GM12878 (cell line): ENCODE results near the gene QPCT. TPM values are rescaled to one million over a fixed set of nuclear protein-coding genes. Genes with fewer than 3 reads are reported as not detected.

Experiments
- ATAC-seq: fragments of 200-7000 bp; cut with Tn5 transposase; 3 replicates; pipeline ENCODE4 v1.9.1; 2020; ENCODE audit warnings: mild to moderate bottlenecking, moderate library complexity
- BruUV-seq: library from RNA; stranded (reverse); fragments of 400-500 nt; replicated peaks from 2 replicates; lab custom pipeline; 2021; lab: Mats Ljungman, UMichigan
- CTCF ChIA-PET: fragments of 300-600 bp; sonication (Branson Sonifier 250); formaldehyde crosslinking; extraction: SDS; loops from one replicate; lab custom pipeline; 2021; ENCODE audit warnings: inconsistent platforms; lab: Yijun Ruan, JAX
- POLR2A ChIA-PET: fragments of 350-600 bp; formaldehyde crosslinking; extraction: SDS; loops from one replicate; lab custom pipeline; 2021; ENCODE audit warnings: inconsistent platforms; lab: Charles Lee
- RAD21 ChIA-PET: fragments of 300-600 bp; sonication (Branson Sonifier 250); formaldehyde crosslinking; loops from one replicate; lab custom pipeline; 2023; ENCODE audit warnings: antibody characterized with exemption; ENCODE audit not compliant: unreplicated experiment; lab: Charles Lee
- SMC1A ChIA-PET: fragments of 300-600 bp; sonication (Branson Sonifier 250); formaldehyde crosslinking; loops from one replicate; lab custom pipeline; 2023; ENCODE audit not compliant: unreplicated experiment, uncharacterized antibody; lab: Charles Lee
- DNase-seq: peaks from one replicate; pipeline ENCODE4 v3.0.0-alpha.2; 2011; ENCODE audit warnings: low read depth, low spot score
- FAIRE-seq: peaks from 3 replicates; lab custom pipeline; 2011; peaks lifted over from hg19 to GRCh38; lab: Jason Lieb, UNC
- H2AFZ ChIP-seq: 2 replicates; pipeline ENCODE4 v1.6.0; 2011; ENCODE audit warnings: low read depth, low read length, control low read depth; ENCODE audit not compliant: control insufficient read depth
- H3K27ac ChIP-seq: 2 replicates; pipeline ENCODE4 v1.5.1; 2011; ENCODE audit warnings: control low read depth; ENCODE audit not compliant: control insufficient read depth, insufficient read depth
- H3K27me3 ChIP-seq, 2 experiments: replicated peaks in 1 of 2; 2 replicates each; pipeline versions ENCODE4 v1.6.0 to v1.6.1; 2011; ENCODE audit warnings: low read length in 1 of 2; ENCODE audit not compliant: control insufficient read depth in 2 of 2, insufficient read depth in 2 of 2
- H3K36me3 ChIP-seq, 2 experiments: 2 replicates each; pipeline ENCODE4 v1.5.1; 2011; ENCODE audit warnings: low read length in 1 of 2; ENCODE audit not compliant: control insufficient read depth in 2 of 2, insufficient read depth in 2 of 2
- H3K4me1 ChIP-seq: 2 replicates; pipeline ENCODE4 v1.6.1; 2011; ENCODE audit warnings: mild to moderate bottlenecking, low read length, moderate library complexity, mixed read lengths; ENCODE audit not compliant: control insufficient read depth, insufficient read depth
- H3K4me2 ChIP-seq: 2 replicates; pipeline ENCODE4 v1.6.0; 2011; ENCODE audit warnings: control low read depth; ENCODE audit not compliant: control insufficient read depth, insufficient read depth
- H3K4me3 ChIP-seq: fragments of 200-600 bp; sonication (generic); 2 replicates; pipeline ENCODE4 v1.5.1; 2016
- H3K79me2 ChIP-seq: 2 replicates; pipeline ENCODE4 v1.6.0; 2011; ENCODE audit warnings: low read length; ENCODE audit not compliant: control insufficient read depth, insufficient read depth
- H3K9ac ChIP-seq: 2 replicates; pipeline ENCODE4 v1.8.0; 2011; ENCODE audit warnings: low read length, control low read depth, mixed read lengths; ENCODE audit not compliant: control insufficient read depth, insufficient read depth
- H3K9me3 ChIP-seq: replicated peaks from 3 replicates; pipeline ENCODE4 v1.5.1; 2011; ENCODE audit warnings: mild to moderate bottlenecking, low read length; ENCODE audit not compliant: control insufficient read depth, insufficient read depth
- H4K20me1 ChIP-seq: 2 replicates; pipeline ENCODE4 v1.6.0; 2011; ENCODE audit not compliant: control insufficient read depth, insufficient read depth
- CTCF ChIP-seq, 3 experiments: IDR thresholded peaks in 2 of 3; conservative IDR thresholded peaks in 1 of 3; 2 replicates each; pipeline ENCODE4 v1.5.1; 2011; ENCODE audit warnings: low read depth in 3 of 3, low read length in 3 of 3, mild to moderate bottlenecking in 3 of 3, control low read depth in 2 of 3, moderate library complexity in 2 of 3, inconsistent platforms in 1 of 3, mixed read lengths in 1 of 3; ENCODE audit not compliant: control insufficient read depth in 2 of 3, insufficient read depth in 1 of 3; ENCODE audit errors: extremely low read depth in 1 of 3
- EED ChIP-seq: sonication (generic); IDR thresholded peaks from 2 replicates; pipeline ENCODE4 v1.6.1; 2016; ENCODE audit warnings: antibody characterized with exemption, low read depth
- HDGF ChIP-seq: fragments of 450-650 bp; IDR thresholded peaks from 2 replicates; pipeline ENCODE4 v1.6.1; 2016; ENCODE audit warnings: antibody characterized with exemption
- RAD21 ChIP-seq: IDR thresholded peaks from 2 replicates; pipeline ENCODE4 v1.6.1; 2011; ENCODE audit warnings: mild to moderate bottlenecking, low read depth, low read length, moderate library complexity; ENCODE audit not compliant: insufficient read depth
- ZBED1 ChIP-seq: IDR thresholded peaks from 2 replicates; pipeline ENCODE4 v1.6.1; 2016; ENCODE audit warnings: borderline replicate concordance
- ZBTB11 ChIP-seq: fragments of 450-650 bp; formaldehyde crosslinking; IDR thresholded peaks from 2 replicates; pipeline ENCODE4 v1.5.0; 2022; ENCODE audit warnings: mild to moderate bottlenecking, missing genetic modification characterization
- WGBS: methylation state at CpG from one replicate; pipeline ENCODE4 v1.1.6; 2016; ENCODE audit warnings: low lambda C conversion rate; ENCODE audit not compliant: insufficient replicate concordance, insufficient coverage; ENCODE audit errors: missing lambda C conversion rate; 5-methylcytosine and 5-hydroxymethylcytosine counted together
- in situ Hi-C: fragments of 300-500 bp; cut with MboI; formaldehyde crosslinking; loops from 9 replicates; pipeline ENCODE4 v1.14.3; 2018; ENCODE audit warnings: mixed read lengths
- intact Hi-C: fragments of 100-400 bp; cut with micrococcal nuclease; formaldehyde crosslinking; loops from one replicate; pipeline ENCODE4 v1.14.2; 2022; ENCODE audit not compliant: unreplicated experiment
- polyA plus RNA-seq, 11 experiments: library from polyadenylated mRNA; depleted of rRNA in 4 of 11; unstranded in 6 of 11; stranded (reverse) in 5 of 11; fragments of >200 nt; fragmentation: Nextera tagmentation in 4 of 11; fragmentation: Illumina TruSeq in 1 of 11; extraction: Ambion mirVana in 4 of 11; extraction: Trizol in 1 of 11; gene quantifications; 1 replicate in 1 of 11; 2 replicates in 10 of 11; pipeline versions ENCODE4 v1.2.1 to v1.2.3, GENCODE V29; 2011 to 2016; ENCODE audit warnings: inconsistent platforms in 2 of 11, missing spikeins in 2 of 11, low read depth in 1 of 11
- total RNA-seq, 4 experiments: library from RNA; depleted of rRNA in 3 of 4; stranded (reverse); fragments of >200 nt in 3 of 4; fragmentation: Illumina TruSeq in 1 of 4; extraction: Trizol in 1 of 4; gene quantifications; 2 replicates each; pipeline versions ENCODE4 v1.2.1 to v1.2.3, GENCODE V29; 2013 to 2021

Gene QPCT
- total and polyA plus RNA-seq, 10 of the 15 experiments (the other 5 are each of a cell fraction or from before 2014, with no cell fraction given) = 0.14 to 0.86 (median 0.18) TPM; not detected in 1

DNA sequence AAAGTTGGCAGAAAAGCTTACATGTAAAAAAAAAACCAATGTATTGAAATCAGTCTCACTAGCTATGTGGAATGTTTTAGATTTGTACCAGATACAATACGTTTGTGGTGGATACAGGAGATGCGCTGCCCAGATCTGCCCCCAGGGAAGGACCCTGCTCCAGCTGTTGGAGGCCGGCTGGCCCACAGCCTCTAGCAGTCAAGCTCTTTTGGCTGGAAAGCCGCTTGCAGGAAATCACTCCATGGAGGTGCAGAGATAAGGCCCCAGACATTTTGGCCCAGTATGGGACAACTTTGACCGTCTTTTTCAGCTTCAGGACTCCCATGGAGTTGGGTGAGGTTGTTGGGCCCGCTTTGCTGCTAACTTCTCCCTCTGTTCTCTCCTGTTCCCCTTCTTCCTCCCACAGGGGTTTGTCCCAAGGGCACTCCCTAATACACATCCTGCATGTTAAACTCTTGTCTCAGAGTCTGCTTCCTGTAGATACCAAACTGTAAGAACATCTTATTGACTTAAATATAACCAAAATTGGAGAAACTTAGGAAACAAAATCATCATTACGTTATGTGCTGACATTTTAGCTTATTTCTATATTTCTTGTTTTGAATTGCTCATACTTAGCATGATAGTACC, 1.7 kb upstream of the QPCT start (continued):
- TF ChIP-seq ZBTB11 (CRISPR knock-in tag) (no peak), HDGF (no peak), EED (no peak)

DNA sequence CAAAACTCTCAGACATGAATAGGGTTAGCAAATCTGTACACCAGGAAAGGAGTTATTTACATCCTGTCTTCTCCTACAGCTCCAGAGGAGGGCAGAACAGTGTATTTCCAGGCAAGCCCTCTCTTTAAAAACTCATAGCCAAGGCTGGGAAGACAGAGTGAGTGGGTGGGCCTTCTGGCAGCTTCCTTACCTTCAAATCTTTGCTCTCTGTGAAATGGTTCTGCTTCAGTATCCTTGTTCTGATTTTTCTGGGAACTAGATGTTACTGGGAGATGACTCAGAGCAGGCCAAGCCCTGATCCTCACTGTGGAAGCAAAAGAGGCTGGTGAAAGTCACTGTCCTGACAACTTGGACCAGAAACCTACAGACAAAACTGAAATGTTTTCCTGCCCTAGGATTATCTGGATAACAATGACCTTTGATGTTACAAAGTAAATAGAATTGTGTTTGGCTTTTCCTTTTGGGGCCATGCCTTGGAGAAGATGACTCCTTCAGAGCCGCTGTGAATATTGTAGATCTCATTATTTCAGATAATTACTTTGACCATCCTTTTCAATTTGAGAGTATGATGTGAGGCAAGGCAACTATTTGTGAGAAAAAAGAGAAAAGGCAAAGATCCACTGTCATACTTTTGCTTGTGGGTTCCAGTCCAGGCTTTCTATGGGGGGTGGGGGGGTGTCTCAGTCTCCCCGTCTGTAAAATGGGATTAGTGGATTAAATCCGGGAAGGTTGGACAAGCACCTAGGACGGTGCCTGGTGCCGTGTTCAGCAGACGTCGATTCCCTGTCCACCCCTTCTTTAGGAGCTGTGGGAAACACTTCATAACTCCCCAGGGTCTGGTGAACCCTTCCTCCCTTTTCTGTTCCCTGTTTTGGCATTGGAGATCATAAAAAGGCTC, 644 bp upstream of the QPCT start:
- no peak overlapping the region for H2AFZ ChIP-seq
- intact Hi-C loops = no loop called here
- no peak for FAIRE-seq

More for the DNA sequence above, 644 bp upstream of the QPCT start:
- Histone ChIP-seq H3K27ac (no peak overlapping the region), H3K9me3 (no peaks in the 10 kb centered on the region), H3K9ac (no peak overlapping the region), H3K36me3 (no peaks in the 10 kb centered on the region), H4K20me1 (no peaks in the 10 kb centered on the region), H3K79me2 (no peaks in the 10 kb centered on the region), H3K4me2 (peak overlapping the region; percentile 94; the same call in 1 of the 2 replicates), H3K4me1 (peaks cover 7% of the 10 kb centered on the region; the same call in 1 of the 2 replicates), H3K4me3 (no peak overlapping the region), H3K27me3 (peaks cover 9 to 12% of the 10 kb centered on the region in 2 experiments)
- DNase-seq (no peak), ATAC-seq (peak; percentile 47; the same call in 1 of the 3 replicates)
- SMC1A ChIA-PET = interaction anchor here (1.0 kb wide), 1 partner anchor 17 kb away, joined by 3 read pairs; no protein-coding TSS in a partner anchor
- RAD21 ChIA-PET = interaction anchor here (1.8 kb wide), 1 partner anchor 53 kb away, joined by 3 read pairs; no protein-coding TSS in a partner anchor
- BruUV-seq = no TSS peak
- 76% methylated on average over 7 of the region's 7 CpGs for WGBS
- TF ChIP-seq CTCF (IDR thresholded peaks at IDR 0.05 in 2 of 3, conservative IDR thresholded peaks at IDR 0.05 in 1 of 3; ENCODE audit: control insufficient read depth in 2 of 3, extremely low read depth in 1 of 3, insufficient read depth in 1 of 3, low read depth in 3 of 3, low read length in 3 of 3) (peak in 1 of 3 experiments; percentile 9; a peak in 1 of 6 replicates), RAD21 (peak; percentile 21; the same call in 1 of the 2 replicates), ZBED1 (no peak)
- CTCF ChIA-PET = interaction anchor here (1.0 to 1.5 kb wide), 2 partner anchors 34 to 52 kb away, joined by 3 to 4 read pairs; no protein-coding TSS in a partner anchor
- POLR2A ChIA-PET = interaction anchor here (0.6 kb wide), 1 partner anchor 15 kb away, joined by 3 read pairs; no protein-coding TSS in a partner anchor
- in situ Hi-C loops = no loop called here
